NT2/D1 (cell line): Measurements from ENCODE around the gene CLASP1.
"Not testable (repeated sequence)": the region's sequence is repeated elsewhere in the genome, so short reads cannot be mapped to it uniquely, and the experiment has no call there.

Source experiments
- YY1 ChIP-seq: IDR thresholded peaks from 2 replicates; pipeline ENCODE4 v1.6.1; 2011; ENCODE audit not compliant: insufficient read length, insufficient read depth
- ZNF274 ChIP-seq: IDR thresholded peaks from 2 replicates; pipeline ENCODE4 v1.6.1; 2011; ENCODE audit warnings: mild to moderate bottlenecking, low read depth, low read length

GRCh38 chr2:121639846-121640245, 9.4 kb downstream of the CLASP1 start:
- TF ChIP-seq ZNF274, YY1: not testable (repeated sequence)
